GM18907 (cell line): ENCODE results near the gene POLR2L.

ENCODE experiments used
- ATAC-seq: cut with Tn5 transposase; IDR thresholded peaks from one replicate; pipeline ENCODE4 v1.9.1; 2021; ENCODE audit warnings: mild to moderate bottlenecking, moderate library complexity; ENCODE audit not compliant: unreplicated experiment

Gene POLR2L

DNA sequence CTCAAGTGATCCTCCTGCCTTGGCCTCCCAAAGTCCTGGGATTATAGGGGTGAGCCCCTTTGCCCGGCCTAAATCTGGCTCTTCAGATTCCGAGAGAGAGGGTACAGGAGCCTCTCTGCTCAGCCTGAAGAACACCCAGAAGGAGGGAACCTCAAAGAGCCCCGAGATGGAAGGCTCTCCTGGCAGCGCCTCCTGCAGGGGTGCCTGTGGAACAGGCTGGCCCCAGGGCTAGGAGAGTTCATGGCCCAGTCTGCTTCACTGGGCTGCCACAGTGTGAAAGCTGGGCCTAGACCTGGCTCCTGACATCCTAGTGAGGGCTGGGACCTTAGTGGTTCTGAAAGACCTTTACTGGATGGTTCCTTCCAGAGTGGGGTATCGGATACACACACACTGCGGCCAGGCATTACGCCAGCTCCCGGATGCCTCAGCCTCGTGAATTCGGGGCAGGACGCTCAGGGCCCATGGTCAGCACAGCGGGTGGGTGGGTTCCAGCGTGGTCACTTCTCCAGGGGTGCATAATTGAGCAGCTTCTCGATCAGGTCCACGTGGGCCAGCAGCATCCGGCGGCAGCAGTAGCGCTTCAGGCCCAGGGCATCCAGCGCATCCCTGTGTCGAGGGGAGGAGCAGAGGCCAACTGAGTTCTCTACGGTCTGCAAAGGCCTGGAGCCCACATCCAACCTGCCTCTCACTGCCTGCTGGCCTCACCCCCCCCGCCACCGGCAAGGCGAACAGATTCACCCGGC is 2.3 kb downstream of the POLR2L start:
- no peak for ATAC-seq

DNA sequence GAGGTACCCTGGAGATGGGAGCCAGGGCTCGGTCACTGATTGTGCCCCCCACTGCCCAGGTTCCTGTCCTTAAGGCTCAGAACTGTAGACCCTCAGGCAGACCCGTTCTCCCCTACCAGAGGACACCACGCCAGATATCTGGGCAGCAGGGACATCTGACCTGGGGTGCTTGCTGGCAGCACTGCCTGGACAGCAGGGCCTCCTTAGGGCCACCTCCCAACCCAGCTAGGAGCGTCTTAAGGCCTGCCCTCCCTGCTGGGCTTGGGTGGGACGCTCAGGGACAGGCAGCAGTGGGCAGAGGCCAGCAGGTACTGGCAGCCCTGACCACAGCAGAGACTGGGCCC is 3.1 kb downstream of the POLR2L start:
- ATAC-seq, result no peak

DNA sequence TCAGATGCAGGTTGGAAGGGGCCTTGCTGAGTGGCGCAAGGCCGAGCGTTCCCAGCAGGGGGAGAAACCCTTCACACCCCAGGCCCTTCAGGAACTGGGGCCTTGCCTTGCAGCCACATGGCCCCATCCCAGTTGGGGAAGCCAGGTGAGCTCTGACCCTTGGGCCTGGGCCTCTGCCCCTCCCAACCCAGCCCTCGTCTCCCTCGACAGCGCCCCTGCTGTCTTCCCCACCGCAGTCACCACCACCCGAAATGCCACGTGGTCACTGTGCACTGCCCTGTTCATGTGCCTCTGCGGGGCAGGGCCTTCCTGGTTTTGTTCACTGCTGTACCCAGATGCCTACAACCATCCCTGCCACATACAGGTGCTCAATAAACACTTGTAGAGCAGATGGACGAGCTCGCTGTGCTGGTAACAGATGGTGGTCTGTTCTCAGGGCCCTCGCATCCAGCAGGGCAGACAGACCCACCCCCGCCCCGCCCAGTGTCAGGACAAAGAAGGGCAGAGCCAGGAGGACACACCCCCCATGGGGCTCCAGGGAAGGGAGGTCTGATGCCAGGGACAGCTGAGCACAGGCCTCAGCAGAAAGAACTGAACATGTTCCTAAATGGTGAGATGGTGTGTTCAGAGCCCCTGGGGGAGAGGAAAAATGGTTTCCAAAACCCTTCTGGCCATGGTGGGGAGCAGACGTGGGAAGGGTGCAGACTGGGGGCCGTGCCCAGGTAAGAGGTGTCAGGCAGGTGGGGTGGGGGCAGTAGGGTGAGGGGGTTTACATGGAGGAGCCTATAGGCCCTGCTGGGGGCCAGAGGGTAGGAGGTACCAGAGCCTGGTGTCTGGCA is 3.7 kb downstream of the POLR2L start:
- no peak for ATAC-seq

DNA sequence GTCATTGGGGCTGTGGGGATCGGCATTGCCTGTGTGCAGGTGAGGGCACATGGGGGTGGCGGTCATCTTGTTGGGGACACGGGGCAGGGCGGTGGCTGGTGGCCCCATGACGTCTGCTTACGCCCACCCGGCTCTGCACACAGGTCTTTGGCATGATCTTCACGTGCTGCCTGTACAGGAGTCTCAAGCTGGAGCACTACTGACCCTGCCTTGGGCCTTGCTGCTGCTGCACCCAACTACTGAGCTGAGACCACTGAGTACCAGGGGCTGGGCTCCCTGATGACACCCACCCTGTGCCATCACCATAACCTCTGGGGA is 4.4 kb downstream of the POLR2L start:
- ATAC-seq, result no peak

DNA sequence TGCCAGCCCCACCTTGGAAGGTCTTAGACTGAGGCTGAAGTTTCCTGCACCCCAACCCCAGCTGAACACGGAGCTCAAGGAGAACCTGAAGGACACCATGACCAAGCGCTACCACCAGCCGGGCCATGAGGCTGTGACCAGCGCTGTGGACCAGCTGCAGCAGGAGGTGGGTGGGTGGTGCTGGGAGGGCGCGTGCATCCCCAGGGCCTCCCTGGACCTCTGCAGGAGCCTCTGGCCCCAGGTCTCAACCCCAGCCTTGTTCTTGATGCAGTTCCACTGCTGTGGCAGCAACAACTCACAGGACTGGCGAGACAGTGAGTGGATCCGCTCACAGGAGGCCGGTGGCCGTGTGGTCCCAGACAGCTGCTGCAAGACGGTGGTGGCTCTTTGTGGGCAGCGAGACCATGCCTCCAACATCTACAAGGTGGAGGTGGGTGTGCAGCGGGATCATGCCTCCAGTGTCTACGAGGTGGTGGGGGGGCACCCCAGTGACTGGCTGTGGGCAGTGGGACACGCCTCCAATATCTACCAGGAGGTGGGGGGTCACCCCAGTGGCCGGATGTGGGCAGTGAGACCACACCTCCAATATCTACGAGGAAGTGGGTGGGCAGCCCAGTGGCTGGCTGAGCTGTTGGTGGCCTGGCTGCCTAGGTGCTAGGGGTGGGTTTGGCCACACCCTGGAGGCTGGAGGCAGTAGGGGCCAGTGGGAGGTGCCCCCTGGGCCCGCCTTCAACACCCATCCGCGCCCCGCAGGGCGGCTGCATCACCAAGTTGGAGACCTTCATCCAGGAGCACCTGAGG is 4.9 kb downstream of the POLR2L start:
- ATAC-seq, result no peak

DNA sequence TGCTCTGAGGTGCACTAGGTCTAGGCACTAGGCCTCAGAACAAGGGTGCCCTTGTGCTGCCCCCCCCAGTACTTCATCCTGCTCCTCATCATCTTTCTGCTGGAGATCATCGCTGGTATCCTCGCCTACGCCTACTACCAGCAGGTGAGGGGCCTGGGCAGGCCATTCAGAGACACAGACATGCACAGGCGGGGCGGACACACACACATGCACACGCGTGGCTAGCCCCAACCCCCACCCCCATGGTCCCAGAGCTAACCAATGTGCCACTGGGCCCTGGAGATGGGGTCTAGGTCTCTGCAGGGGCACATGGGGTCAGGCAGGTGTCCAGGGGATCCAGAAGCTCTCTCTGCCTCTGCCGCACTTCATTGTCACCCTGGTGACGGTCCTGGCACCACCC is 5.6 kb downstream of the POLR2L start:
- ATAC-seq, result no peak

DNA sequence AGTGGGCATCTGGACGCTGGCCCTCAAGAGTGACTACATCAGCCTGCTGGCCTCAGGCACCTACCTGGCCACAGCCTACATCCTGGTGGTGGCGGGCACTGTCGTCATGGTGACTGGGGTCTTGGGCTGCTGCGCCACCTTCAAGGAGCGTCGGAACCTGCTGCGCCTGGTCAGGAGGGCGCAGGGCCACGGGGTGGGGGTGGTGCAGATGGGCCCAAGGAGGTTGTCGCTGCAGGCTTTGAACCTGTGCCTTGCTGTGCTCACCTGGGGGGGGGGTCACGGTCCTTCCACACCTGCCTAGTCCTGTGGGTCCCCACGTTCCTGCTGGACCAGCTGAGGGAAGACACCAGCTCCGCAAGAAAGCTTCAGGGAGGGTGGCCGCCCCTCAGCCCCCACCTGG is 6.1 kb downstream of the POLR2L start:
- no peak for ATAC-seq

DNA sequence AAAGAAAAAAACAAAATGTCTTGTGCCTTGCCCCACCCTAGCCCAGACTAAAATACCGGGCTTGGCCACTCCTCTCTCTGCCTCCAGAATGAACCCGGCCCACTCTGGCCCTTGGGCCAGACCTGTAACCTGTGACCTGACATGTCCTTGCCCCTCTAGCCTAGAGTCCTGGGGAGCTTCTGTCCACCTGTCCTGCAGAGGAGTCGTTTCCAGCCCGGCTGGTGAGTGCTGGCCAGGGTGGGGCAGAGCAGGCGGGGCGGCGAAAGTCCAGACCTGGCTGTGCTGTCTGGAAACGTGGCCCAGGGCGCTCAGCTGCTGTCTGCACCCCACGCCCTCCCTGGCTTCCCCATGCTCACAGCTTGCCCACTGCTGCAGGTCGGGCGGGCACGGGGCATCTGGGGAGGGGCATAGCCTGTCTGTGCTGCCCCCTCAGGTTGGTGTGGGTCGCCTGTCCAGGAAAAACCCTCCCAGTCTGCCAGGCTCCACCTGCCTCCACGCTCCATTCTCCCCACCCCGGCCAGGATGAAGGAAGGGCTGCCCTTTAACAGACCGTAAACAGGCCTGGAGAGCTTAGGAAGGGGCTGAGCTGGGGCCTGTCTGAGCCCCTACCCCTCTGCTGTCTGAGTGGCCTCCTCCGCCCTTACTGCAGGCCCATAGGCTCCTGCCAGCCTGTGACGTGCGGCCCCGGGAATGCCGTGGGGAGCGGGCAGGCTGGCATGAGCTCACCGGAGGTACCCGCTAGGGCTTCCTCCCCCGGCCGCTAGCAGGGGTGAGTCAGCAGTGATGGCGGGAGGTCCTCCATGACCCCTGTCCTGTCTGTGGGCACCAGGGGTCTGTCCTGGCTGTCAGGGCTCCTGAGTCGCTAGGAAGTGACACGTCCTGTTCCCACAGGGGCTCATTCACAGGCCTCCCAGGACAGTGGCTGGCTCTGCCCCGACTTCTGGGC is 7.7 kb downstream of the POLR2L start:
- ATAC-seq, result no peak

DNA sequence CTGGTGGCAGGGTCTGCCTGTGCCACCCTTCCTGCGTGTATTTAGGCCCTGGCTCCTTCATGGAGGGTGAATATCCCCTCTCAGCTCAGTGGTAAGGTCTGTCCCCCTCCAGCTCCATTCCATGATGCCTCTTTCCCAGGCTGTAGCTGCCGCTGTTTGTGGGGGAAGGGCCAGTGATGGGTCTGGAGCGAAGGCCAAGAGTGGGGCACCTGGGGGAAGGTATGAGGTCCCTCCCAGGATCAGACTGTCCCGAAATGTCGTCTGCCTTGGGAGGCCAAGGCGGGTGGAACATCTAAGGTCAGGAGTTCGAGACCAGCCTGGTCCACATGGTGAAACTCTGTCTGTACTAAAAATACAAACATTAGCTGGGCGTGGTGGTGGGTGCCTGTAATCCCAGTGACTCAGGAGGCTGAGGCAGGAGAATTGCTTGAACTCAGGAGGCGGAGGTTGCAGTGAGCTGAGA is 8.4 kb downstream of the POLR2L start:
- ATAC-seq, result no peak

DNA sequence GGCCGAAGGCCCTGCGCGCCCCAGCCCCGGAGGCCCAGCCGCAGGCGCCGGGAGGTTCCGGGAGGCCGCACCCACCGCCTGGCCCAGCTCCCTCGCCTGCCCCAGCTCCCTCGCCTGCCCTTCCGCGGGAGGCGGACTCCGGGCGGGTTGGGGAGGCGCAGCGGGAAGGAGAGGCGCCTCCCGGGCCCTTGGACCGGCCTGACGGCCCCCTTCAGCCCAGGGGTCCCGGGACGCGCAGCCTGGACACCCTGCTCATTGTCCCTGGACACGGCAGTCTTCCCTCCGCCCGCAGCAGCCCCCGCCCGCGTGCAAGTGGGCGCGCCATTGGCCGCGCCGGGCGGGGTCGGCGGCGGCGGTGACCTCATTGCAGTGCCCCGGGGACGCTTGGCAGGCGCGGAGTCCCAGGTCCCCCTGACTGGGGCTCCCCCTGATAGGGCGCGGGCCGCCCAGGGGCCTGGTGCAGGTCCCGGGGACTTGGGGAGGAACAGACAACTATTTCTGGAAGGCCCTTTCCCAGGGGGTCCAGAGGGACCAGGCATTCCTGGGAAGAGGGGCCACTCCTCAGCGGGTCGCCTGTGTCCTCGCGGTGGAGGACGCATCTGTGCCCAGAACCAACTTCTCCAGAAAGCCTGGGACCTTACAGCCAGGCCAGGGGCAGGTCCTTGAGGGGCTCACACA is 9.1 kb downstream of the POLR2L start:
- peak; percentile 10 for ATAC-seq

DNA sequence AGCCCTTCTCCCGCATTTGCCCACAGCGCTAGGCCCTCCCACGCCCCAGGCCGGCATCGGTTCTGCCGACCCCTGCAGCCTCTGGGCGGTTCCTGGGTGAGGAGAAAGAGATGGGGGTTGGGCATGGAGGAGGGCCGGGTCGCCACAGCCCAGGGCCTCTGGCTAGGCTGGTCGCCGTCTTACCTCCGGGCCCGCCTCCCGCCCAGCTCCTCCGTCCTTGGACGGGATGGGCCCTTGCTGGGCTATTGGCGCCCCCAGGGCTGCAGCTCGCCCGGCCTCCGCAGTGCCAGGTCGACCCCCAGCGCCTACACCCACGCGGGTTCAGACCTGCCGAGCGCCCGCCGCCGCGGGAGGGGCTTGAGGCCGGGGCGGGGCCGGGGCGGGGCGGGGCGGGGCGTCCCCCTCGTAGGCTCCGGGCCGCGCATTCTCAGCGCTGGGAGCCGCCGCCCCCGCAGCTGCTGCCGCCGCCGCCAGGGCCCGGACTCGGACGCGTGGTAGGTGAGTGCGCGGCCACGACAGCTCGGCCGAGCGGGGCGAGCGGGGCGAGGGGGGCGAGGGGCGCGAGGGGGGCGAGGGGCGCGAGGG is 9.7 kb downstream of the POLR2L start, which contains the start of gene CD151:
TSS of gene CD151 (plus strand) at position 424 of the 585 bp plus-strand sequence. CDS start 3,118 bp downstream, outside the sequence.
- peak; percentile 34 for ATAC-seq

DNA sequence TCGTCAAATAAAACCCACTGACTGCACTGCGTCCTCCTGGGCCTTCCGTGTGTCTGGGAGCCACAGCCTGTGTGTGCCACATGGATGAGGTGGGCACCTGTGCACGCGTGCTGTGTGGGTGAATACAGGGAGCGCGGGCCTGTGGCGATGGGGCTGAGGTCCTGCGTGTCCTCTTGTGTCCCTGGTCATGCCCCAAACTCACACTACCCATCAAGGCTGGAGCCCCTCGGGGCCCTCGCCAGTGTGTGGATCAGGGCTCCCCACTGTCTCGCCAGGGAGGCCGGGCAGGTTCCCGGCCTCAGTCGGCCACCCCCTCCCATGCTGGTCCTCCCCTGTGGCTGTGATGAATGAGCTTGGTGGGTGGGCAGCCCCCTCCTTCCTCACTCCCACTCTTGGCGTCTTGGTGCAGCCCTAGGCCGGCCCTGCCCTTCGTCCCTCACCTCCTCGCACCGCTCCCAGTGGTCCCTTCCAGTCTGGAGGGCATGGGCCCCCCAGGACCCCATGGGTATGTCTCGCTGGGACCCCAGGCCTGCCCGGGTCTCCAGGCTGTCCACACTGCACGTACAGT is 10.3 kb downstream of the POLR2L start:
- ATAC-seq, result no peak

DNA sequence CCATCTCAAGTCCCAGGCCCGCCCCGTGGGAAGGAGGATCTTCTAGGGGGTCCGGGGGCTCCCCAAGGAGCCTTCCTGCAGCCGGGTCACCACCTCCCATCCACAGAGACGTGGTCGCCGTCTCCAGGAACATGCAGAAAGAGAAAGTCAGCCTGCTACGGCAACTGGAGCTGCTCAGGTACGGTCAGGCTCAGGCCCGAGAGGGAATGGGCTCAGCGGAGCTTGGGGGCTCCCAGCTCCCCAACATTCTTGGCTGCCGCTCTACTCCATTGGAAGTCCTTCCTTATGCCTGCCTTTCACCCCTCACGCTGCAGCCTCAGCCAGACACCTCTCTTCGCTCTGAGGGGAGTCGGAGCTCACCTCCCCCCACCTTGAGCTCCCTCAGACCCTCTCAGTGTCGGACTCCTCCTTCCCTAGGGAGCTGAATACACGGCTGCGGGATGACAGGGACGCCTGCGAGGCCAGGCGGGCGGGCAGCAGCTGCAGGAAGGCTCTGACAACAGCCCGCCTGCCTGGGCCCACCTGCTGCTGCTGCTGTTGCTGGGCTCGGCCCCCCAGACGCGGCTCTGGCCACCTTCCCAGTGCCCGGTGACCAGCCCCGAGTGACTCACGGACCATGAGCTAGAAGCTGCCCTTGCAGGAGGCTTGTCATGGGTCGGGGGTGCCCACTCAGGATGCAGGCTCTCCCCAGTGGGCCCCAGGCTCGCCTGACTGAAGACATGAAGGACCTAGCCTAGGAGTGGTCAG is 11.0 kb downstream of the POLR2L start:
- no peak for ATAC-seq

DNA sequence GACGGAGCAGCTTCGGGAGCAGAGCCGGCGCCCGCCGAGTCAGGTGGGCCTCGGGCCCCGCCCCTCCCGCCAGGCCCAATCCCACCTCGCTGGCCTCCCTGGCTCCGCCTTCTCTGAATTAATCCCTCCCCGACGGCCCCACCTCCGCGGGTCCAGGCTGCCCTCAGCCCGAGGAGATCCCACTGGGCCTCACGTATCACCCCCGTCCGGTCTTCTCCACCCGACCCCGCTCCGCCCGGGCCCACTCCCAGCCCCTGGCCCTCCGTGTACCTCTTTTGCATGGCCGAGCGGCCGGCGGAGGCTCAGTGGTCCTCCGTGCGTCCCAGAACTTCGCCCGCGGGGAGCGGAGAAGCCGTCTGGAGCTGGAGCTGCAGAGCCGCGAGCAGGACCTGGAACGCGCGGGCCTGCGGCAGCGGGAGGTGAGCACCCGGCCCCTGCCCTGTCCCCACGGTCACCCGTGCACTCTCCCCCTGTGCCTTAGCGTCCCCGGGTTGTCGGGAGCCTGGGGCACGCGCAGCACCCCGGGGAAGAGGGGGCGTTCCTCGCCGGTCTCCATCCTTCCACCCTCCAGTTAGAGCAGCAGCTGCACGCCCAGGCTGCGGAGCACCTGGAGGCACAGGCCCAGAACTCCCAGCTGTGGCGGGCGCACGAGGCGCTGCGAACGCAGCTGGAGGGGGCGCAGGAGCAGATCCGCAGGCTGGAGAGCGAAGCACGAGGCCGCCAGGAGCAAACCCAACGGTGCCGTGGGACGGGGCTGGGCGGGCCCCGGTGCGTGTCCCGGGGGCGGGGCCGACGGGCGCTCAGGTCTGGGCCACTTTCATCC is 11.8 kb downstream of the POLR2L start:
- no peak for ATAC-seq

DNA sequence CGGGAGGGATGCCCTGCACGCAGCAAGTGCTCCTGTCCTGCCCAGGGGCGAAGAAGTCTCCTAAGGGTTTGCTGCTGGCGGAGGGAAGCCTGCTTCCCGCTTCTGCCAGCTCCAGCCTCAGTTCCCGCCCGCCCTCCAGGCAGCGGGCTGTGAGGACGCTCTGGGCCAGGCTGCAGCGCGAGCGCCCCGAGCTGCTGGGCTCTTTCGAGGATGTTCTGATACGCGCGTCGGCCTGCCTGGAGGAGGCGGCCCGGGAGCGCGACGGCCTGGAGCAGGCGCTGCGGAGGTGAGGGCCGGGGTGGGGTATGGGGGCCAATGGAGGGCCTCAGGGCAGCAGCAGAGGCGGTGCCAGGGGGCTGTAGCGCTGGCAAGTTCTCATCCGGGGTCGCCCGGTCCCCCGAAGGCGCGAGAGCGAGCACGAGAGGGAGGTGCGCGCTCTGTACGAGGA is 12.5 kb downstream of the POLR2L start:
- no peak for ATAC-seq

DNA sequence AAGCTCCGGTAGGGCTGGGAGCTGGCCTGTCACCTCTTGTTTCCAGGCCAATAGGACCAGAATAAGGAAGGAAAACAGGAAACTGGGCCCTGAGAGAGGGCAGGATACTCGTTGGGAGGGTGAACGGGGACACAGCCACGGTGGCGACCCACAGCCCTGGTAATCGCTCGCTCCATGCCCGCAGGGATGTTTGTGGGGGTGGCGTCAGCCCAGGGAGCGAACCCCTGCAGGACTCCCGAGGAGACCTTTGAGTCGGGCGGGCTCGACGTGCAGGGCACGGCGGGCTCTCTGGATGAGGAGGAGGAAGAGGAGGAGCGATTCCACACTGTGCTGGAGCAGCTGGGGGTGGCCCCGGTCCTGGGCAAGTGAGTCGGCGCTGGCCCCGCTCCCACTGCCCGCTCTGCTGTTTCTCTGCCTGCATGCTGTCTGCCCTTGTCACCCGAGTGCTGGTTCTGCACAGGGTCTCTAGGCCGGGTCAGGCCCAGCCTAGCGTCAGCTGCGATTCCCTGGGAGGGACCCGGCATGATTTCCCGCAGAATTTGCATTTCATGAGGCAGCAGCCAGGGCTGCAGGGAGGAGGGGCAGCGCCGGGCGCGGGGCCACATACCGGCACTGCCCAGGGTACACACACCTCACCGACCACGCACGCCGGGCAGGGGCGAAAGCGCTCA is 13.0 kb downstream of the POLR2L start:
- no peak for ATAC-seq
